ENCODE data around the gene FBN2.

FBN2 gene

DNA sequence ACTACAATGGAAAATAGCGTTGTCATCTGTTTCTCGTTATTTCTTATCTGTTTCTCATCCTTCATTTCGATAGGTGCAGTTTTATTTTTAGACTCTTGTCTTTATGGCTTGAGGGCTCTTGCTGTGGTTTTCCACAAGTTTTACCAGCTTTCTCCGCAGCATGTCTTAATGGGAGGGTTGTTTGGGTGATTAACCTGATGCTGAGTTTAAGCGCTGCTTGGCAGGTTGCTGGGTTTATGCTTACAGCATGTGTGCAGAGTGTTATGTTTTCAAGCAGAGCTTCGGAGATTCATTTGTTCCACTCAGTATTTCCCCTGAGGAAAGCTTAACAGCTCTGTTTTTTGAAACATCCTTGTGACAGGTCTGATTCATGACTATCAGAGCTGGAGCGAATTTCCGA, 300.5 kb downstream of the FBN2 start:
- H3K4me1 ChIP-seq (ENCODE audit: insufficient read depth, low read length) = no peaks in the 10 kb centered on the region
- no peak overlapping the region for H3K27ac ChIP-seq (ENCODE audit: low read length)
- no peaks in the 10 kb centered on the region for H3K9me3 ChIP-seq (ENCODE audit: insufficient read depth, low read depth, low read length)
- no peak overlapping the region for H3K9ac ChIP-seq (ENCODE audit: low read depth, low read length)
- no peaks in the 10 kb centered on the region for H3K36me3 ChIP-seq (ENCODE audit: insufficient read depth, low read depth, low read length)
- H3K4me3 ChIP-seq (ENCODE audit: low read length) = no peak overlapping the region
- no peaks in the 10 kb centered on the region for H3K27me3 ChIP-seq (ENCODE audit: insufficient read depth, low read length)

DNA sequence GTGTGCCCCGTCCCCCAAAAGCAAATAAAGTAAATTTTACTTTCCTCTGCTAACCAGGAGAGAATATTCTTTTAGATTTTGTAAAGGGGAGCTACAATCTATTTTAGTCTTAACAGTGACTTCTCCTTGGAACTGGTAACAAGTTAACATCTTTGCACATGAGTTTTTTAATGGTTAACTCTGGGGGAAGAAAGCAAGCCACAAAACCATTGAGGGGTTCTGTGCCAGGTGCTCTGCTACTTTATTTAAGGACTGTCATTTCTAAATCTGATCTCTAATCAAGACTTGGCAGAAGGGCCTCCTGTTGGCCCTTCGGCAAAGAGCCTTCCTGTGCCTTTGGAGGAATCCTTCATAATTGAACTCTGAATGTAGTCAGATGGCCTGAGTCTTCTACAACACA, 301.0 kb downstream of the FBN2 start:
- Histone ChIP-seq H3K4me1 (ENCODE audit: insufficient read depth, low read length) (no peaks in the 10 kb centered on the region), H3K36me3 (ENCODE audit: insufficient read depth, low read depth, low read length) (no peaks in the 10 kb centered on the region), H3K9ac (ENCODE audit: low read depth, low read length) (no peak overlapping the region), H3K4me3 (ENCODE audit: low read length) (no peak overlapping the region), H3K27ac (ENCODE audit: low read length) (no peak overlapping the region), H3K27me3 (ENCODE audit: insufficient read depth, low read length) (no peaks in the 10 kb centered on the region), H3K9me3 (ENCODE audit: insufficient read depth, low read depth, low read length) (no peaks in the 10 kb centered on the region)

DNA sequence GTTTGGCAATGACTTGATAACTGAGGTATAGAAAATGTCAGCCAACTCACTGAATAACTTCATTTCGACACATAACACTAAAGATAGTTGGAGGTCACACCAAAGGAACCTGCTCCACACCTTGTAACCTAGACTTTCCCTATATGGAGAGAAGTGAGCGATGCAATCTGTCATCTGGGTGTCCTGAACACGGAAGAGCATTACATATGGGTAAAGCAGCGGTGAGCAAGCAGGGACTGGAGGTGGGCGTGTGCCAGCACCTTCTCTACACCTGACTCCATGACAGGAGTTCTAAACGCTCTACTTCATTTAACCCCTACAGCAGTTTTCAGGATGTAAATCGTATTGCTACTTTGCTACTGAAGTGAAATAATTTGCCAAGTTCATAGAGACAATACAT, 301.7 kb downstream of the FBN2 start:
- H3K4me3 ChIP-seq (ENCODE audit: low read length) = no peak overlapping the region
- H3K27ac ChIP-seq (ENCODE audit: low read length) = no peak overlapping the region
- no peaks in the 10 kb centered on the region for H3K9me3 ChIP-seq (ENCODE audit: insufficient read depth, low read depth, low read length)
- H3K9ac ChIP-seq (ENCODE audit: low read depth, low read length) = no peak overlapping the region
- H3K4me1 ChIP-seq (ENCODE audit: insufficient read depth, low read length) = no peaks in the 10 kb centered on the region
- H3K27me3 ChIP-seq (ENCODE audit: insufficient read depth, low read length) = no peaks in the 10 kb centered on the region
- no peaks in the 10 kb centered on the region for H3K36me3 ChIP-seq (ENCODE audit: insufficient read depth, low read depth, low read length)

DNA sequence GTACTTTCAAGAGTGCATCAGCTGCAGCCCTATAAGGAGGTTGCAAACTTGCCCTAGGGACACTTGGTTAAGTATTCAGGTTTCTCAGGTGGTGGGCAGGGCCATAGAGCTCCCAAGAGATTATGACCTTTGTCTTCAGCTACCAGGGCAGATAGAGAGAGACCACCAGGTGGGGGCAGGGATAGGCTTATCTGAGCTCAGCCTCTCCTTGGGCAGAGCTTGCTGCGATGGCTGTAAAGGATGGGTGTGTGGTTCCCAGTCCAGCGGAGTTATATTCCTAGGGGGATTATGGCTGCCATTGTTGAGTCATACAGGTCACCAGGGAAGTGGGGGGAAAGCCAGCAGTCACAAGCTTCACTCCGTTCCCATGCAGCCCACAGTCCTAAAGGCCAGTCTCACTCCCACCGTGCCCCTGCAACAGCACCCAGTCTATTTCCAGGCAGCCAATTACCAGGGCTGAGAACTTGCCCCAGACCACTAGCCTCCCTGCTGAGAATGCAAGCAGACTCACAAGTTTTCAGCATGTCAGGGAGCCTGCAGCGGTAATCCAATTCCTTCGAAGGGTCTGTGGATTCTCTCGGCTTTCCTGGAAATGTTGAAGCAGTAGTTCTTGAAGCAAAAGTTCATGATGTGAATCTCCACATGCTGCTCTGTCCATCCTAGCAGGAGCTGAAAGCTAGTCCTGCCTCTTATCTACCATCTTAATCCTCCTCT, 303.0 kb downstream of the FBN2 start:
- H3K27me3 ChIP-seq (ENCODE audit: insufficient read depth, low read length) = no peaks in the 10 kb centered on the region
- no peak overlapping the region for H3K9ac ChIP-seq (ENCODE audit: low read depth, low read length)
- no peaks in the 10 kb centered on the region for H3K4me1 ChIP-seq (ENCODE audit: insufficient read depth, low read length)

DNA sequence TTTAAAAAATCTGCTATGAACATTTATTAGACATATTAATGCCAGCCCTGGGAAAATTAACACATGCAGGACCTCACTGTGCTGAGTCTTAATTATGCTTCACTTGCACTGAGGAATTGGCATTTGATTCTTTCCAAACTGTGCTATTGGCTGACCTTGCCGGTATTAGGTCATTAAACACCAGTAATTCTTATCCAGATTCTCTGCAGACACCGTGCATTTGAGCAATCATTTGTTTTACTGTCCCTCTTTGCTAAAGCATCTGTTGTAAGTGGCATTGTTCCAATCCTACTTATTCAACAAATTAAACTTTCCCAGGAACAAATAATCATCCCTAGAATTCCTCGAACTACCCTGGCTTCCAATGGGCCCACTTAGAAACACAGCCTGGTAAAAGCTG, 309.5 kb downstream of the FBN2 start:
- Histone ChIP-seq H3K9me3 (ENCODE audit: insufficient read depth, low read depth, low read length) (no peaks in the 10 kb centered on the region), H3K27ac (ENCODE audit: low read length) (no peak overlapping the region), H3K27me3 (ENCODE audit: insufficient read depth, low read length) (no peaks in the 10 kb centered on the region), H3K9ac (ENCODE audit: low read depth, low read length) (no peak overlapping the region), H3K4me3 (ENCODE audit: low read length) (no peak overlapping the region), H3K36me3 (ENCODE audit: insufficient read depth, low read depth, low read length) (no peaks in the 10 kb centered on the region), H3K4me1 (ENCODE audit: insufficient read depth, low read length) (no peaks in the 10 kb centered on the region)

More for the DNA sequence above, 303.0 kb downstream of the FBN2 start:
- Histone ChIP-seq H3K9me3 (ENCODE audit: insufficient read depth, low read depth, low read length) (no peaks in the 10 kb centered on the region), H3K36me3 (ENCODE audit: insufficient read depth, low read depth, low read length) (no peaks in the 10 kb centered on the region), H3K27ac (ENCODE audit: low read length) (no peak overlapping the region), H3K4me3 (ENCODE audit: low read length) (no peak overlapping the region)

DNA sequence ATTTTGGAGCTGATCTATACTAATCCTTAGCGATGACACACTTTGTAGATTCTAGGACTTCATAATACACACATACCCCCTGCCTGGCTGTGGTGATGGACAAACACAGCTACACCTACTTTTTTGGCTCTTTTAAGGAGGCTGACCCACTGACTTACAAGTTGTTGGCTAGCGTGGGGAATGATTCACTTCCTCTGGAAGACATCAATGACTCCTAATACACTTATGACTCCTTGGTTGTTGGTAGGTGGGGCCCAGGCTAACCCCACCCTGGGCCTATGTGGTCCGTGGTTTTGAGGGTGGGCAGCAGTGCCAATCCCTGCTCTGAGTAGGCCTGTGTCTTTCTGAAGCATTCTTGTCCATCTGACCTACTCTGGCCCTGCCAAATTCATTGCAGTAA, 310.0 kb downstream of the FBN2 start:
- no peaks in the 10 kb centered on the region for H3K27me3 ChIP-seq (ENCODE audit: insufficient read depth, low read length)
- no peaks in the 10 kb centered on the region for H3K36me3 ChIP-seq (ENCODE audit: insufficient read depth, low read depth, low read length)
- no peak overlapping the region for H3K27ac ChIP-seq (ENCODE audit: low read length)
- no peak overlapping the region for H3K4me3 ChIP-seq (ENCODE audit: low read length)
- no peaks in the 10 kb centered on the region for H3K9me3 ChIP-seq (ENCODE audit: insufficient read depth, low read depth, low read length)
- H3K9ac ChIP-seq (ENCODE audit: low read depth, low read length) = no peak overlapping the region
- H3K4me1 ChIP-seq (ENCODE audit: insufficient read depth, low read length) = no peaks in the 10 kb centered on the region

DNA sequence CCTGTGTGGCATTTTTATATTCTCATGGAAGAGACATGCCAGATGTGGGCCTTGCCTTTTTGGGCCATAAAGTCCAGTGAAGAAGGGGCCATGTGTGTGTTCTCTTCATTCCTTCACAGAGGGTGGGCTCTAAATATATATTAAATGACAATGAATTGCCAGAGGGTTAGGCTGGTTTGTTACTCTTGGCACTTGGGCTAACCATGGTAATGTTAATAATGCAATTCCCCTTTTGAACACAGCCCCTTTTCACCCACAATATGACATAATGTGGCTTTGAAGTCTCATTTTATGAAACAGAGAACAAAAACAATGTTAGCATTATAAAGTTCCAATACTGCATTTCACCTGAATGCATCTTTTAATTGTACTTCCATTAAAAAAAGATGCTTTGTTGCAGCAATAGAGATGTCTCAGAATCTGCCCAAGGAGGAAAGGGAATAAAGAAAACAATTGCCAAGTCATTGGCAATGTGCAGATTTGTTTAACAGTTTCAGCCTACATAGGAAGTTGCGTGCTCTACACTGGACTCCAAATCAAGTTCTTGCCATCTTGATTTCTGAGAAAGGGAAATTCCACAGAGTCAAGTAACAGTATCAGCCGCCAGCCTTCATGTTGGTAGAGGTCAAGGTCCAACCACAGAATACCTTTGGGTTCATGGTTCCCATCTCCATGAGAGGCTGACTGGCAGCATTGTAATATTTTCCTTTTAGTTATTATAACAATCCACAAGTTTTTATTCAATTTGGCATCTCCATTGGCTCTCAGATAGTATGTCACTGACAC, 312.6 kb downstream of the FBN2 start:
- no peak overlapping the region for H3K4me3 ChIP-seq (ENCODE audit: low read length)
- H3K9me3 ChIP-seq (ENCODE audit: insufficient read depth, low read depth, low read length) = no peaks in the 10 kb centered on the region
- H3K4me1 ChIP-seq (ENCODE audit: insufficient read depth, low read length) = no peaks in the 10 kb centered on the region
- no peak overlapping the region for H3K27ac ChIP-seq (ENCODE audit: low read length)
- H3K36me3 ChIP-seq (ENCODE audit: insufficient read depth, low read depth, low read length) = no peaks in the 10 kb centered on the region
- H3K9ac ChIP-seq (ENCODE audit: low read depth, low read length) = no peak overlapping the region
- H3K27me3 ChIP-seq (ENCODE audit: insufficient read depth, low read length) = no peaks in the 10 kb centered on the region

DNA sequence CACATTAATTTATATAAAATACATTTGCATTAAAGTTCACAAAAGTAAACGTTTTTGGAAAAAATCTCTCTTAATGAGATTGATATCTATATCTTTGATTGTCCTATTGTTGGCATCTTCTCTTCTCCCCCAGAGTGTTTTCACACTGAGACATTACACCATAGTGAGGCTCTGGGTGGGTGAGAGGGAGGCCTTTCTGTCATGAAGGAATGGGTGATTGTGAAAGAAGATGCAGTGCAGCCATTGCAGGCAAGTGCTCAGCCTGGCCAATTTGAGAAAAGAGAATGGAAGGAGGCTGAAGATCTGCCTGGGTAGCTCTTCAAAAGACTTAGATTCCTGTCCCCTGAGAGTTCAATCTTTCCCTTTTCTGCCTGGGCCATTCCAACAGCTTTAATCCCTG, 313.7 kb downstream of the FBN2 start:
- Histone ChIP-seq H3K36me3 (ENCODE audit: insufficient read depth, low read depth, low read length) (no peaks in the 10 kb centered on the region), H3K27ac (ENCODE audit: low read length) (no peak overlapping the region), H3K4me1 (ENCODE audit: insufficient read depth, low read length) (no peaks in the 10 kb centered on the region), H3K4me3 (ENCODE audit: low read length) (no peak overlapping the region), H3K27me3 (ENCODE audit: insufficient read depth, low read length) (no peaks in the 10 kb centered on the region), H3K9ac (ENCODE audit: low read depth, low read length) (no peak overlapping the region), H3K9me3 (ENCODE audit: insufficient read depth, low read depth, low read length) (no peaks in the 10 kb centered on the region)

DNA sequence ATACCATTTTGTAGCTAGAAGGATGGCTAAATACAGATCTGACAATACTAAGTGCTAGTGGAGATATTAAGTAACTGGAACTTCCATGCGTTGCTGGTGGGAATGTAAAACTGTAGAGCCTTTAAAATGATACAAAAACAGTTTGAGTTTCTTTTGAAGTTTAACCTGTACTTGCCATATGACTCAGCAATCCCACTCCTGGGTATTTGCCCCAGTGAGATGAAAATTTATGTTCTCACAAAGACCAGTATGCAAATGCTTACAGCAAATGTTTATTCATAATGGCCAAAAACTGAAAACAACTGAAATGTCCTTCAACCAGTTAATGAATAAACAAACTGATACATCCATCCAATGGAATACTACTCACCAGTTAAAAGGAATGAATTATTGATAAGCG, 317.2 kb downstream of the FBN2 start:
- no peaks in the 10 kb centered on the region for H3K9me3 ChIP-seq (ENCODE audit: insufficient read depth, low read depth, low read length)
- no peaks in the 10 kb centered on the region for H3K36me3 ChIP-seq (ENCODE audit: insufficient read depth, low read depth, low read length)
- H3K4me1 ChIP-seq (ENCODE audit: insufficient read depth, low read length) = no peaks in the 10 kb centered on the region
- no peak overlapping the region for H3K27ac ChIP-seq (ENCODE audit: low read length)
- H3K27me3 ChIP-seq (ENCODE audit: insufficient read depth, low read length) = no peaks in the 10 kb centered on the region
- no peak overlapping the region for H3K4me3 ChIP-seq (ENCODE audit: low read length)
- H3K9ac ChIP-seq (ENCODE audit: low read depth, low read length) = no peak overlapping the region

DNA sequence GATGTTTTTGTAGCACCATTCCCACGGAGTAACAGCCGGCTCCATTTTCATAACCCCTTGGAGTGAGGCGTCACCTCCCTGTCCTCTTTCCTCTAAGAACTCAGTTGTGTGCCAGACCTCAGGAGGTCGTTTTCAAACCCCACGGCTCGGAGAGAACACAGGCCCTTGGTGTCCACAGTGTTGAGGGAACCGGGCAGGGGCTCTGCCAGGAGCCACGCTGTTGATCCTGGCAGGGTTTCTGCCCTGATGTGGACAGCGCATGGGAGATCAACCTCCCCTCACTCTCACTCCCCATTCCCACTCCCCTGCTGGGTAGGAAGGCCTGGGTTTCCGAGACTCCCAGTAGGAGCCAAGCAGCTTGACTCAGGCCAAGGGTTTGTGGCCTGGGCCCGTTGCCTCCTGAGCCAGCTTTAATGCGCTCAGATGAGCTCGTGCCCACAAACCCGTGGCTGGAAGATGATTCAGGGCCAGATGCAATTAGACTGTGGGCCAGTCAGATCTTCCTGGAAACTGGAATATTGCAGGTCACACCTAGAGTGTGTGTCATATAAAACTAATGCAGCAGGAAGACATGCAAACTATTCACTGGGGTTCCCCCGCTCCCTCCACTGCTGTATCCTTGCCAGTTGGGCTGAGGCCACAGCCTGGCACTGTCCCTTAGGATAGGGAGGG, 321.0 kb downstream of the FBN2 start:
- Histone ChIP-seq H3K27ac (ENCODE audit: low read length) (no peak overlapping the region), H3K4me1 (ENCODE audit: insufficient read depth, low read length) (no peaks in the 10 kb centered on the region), H3K4me3 (ENCODE audit: low read length) (no peak overlapping the region), H3K36me3 (ENCODE audit: insufficient read depth, low read depth, low read length) (no peaks in the 10 kb centered on the region), H3K27me3 (ENCODE audit: insufficient read depth, low read length) (no peaks in the 10 kb centered on the region), H3K9me3 (ENCODE audit: insufficient read depth, low read depth, low read length) (no peaks in the 10 kb centered on the region), H3K9ac (ENCODE audit: low read depth, low read length) (no peak overlapping the region)

DNA sequence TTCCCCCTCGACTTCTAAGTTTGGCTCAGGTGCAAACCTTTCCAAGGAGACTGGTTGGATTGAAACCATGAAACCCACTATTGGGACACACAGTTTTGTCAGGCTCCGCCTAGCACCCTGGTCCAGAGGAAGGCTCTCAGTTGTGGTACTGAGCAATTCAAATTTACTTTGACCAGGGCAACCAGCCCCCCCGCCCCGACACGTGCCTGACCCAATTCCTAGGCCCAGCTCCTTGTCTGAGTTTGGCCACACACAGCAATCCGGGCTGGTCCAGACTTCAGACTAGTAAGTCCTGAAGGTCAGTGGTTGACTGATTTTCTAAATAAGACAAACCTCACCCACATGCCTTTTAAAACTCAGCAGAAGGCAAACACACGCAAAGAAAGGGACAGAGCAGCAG, 321.8 kb downstream of the FBN2 start:
- H3K27ac ChIP-seq (ENCODE audit: low read length) = no peak overlapping the region
- H3K9me3 ChIP-seq (ENCODE audit: insufficient read depth, low read depth, low read length) = no peaks in the 10 kb centered on the region
- no peaks in the 10 kb centered on the region for H3K4me1 ChIP-seq (ENCODE audit: insufficient read depth, low read length)
- no peak overlapping the region for H3K4me3 ChIP-seq (ENCODE audit: low read length)
- no peak overlapping the region for H3K9ac ChIP-seq (ENCODE audit: low read depth, low read length)
- no peaks in the 10 kb centered on the region for H3K36me3 ChIP-seq (ENCODE audit: insufficient read depth, low read depth, low read length)
- H3K27me3 ChIP-seq (ENCODE audit: insufficient read depth, low read length) = no peaks in the 10 kb centered on the region

DNA sequence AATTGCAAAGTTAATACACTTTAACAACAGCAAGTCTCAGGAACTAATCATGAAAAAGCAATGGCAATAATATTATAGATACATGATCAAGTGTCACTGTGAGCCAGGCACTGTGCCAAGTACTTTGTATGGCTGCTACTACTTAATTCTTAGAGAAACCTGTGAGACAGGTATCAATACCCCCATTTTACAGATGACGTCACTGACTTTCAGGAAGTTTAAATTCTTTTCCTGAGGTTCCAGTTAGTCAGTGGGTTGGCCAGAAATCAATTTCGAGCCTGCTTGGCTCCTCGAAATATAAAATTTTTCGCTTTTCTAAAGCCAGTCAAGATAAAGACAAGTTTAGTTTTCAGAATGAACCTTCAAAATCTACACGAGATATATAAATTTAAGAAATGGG, 324.2 kb downstream of the FBN2 start:
- Histone ChIP-seq H3K27ac (ENCODE audit: low read length) (no peak overlapping the region), H3K9me3 (ENCODE audit: insufficient read depth, low read depth, low read length) (no peaks in the 10 kb centered on the region), H3K36me3 (ENCODE audit: insufficient read depth, low read depth, low read length) (no peaks in the 10 kb centered on the region), H3K4me1 (ENCODE audit: insufficient read depth, low read length) (no peaks in the 10 kb centered on the region), H3K4me3 (ENCODE audit: low read length) (no peak overlapping the region), H3K9ac (ENCODE audit: low read depth, low read length) (no peak overlapping the region), H3K27me3 (ENCODE audit: insufficient read depth, low read length) (no peaks in the 10 kb centered on the region)
